Activated CD8-positive, alpha-beta memory T cell treated with anti-CD3 and anti-CD28 coated beads, Interleukin-2, amount 50 U/mL, for 48 hours (primary cell): Measurements from ENCODE around the gene TCOF1.

Experiments used
- DNase-seq: peaks from one replicate; pipeline ENCODE4 v3.0.0-alpha.2; 2020

TCOF1 gene

GRCh38 chr5:150350524-150351344 lies 6.8 kb upstream of the TCOF1 start:
- peak; percentile 68 for DNase-seq

- no peak for DNase-seq
Measured at GRCh38 chr5:150352244-150353031, 5.1 kb upstream of the TCOF1 start.

DNA sequence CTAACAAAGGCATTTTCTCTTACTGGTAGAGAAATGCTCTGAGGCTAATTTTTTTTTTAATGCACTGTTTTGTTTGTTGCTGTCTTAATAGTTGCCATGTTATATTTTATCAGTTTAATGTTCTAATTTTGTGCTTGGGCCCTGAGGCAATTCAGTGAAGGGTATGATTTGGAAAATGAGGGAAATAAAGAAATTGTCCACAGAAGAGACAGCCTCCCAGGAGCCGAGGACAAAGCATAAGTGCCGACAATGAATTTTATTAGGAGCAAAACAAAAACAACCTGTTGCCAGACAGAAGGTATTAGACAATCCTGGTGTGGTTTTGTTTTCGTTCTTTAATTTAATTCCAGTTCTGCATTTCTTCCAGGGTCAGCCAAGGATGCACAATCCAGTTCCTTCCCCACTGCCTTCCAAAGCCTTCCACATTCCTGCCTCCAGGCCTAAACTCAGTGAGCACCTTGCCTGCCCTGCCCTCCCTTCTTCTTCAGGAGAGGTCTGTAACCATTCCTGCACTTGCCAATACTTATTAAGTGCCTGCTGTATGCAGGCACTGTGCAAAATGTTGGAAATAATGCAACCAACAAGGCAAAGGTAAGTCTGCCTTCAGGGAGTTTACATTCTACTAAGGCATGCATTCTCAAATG lies 4.3 kb upstream of the TCOF1 start:
- no peak for DNase-seq

GRCh38 chr5:150355791-150356190 lies 1.7 kb upstream of the TCOF1 start:
- DNase-seq, result no peak

- no peak for DNase-seq
Measured at GRCh38 chr5:150356575-150357294, 762 bp upstream of the TCOF1 start.

GRCh38 chr5:150358261-150359095 lies 981 bp downstream of the TCOF1 start:
- DNase-seq, result no peak

DNA sequence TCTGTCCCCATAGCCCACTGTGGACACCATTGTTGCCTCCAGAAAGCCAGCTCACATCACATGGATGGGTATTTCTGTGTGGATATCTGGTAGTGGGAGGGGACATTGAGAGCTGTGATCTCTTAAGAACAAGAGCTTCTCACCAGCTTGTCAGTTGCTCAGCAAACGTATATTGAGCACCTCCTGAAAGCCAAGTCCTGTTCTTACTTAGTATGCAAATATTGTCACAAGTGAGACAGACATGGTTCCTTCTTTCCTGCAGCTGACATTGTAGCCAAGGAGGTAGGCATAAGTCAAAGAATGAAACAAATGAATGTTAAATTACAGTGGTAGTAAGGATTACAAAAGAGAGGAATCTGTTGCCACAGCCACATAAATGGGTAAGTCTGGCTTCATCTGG lies 3.8 kb downstream of the TCOF1 start:
- DNase-seq, result no peak

DNA sequence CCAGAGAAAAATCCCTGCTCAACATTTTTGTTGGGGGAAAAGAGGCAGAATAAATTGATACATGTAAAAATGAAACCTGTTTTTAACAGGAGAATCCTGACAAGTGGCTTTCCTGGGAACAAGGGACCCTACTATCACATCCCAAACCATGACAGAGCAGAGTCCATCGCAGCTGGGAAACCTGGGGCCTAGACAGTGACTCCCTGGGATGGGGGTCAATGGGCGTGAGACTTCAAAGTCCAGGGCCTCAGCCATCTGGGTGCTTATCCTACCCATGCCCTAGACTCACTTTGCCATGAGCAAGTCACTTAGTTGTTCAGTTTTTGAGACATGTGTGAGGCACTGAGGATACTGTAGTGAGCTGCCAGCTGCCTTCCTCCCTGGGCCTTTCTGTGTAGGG lies 5.7 kb downstream of the TCOF1 start:
- DNase-seq, result no peak

- no peak for DNase-seq
Measured at GRCh38 chr5:150364004-150364403, 6.5 kb downstream of the TCOF1 start.

GRCh38 chr5:150368526-150368925 lies 11.0 kb downstream of the TCOF1 start:
- no peak for DNase-seq

DNA sequence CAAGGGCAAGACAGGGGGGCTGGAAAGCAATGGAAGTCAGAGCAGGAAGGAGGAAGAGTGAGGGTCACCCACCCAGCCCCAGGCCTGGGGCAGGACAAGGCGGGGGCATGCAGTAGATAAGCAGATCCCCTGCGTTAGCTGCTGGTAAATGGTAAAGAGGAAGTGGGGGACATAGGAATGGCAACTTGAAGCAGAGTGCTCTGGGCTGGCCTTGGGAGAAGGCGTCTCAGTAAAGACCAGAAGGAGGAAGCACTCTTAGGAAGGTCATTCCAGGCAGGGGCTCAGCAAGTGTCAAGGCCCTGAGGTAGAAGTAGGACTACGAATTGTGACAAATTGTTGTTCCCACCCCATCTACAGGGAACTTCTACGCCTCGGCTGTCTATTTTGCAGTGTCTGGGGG lies 15.1 kb downstream of the TCOF1 start:
- DNase-seq, result no peak

GRCh38 chr5:150374651-150375050 lies 17.2 kb downstream of the TCOF1 start:
- no peak for DNase-seq

DNA sequence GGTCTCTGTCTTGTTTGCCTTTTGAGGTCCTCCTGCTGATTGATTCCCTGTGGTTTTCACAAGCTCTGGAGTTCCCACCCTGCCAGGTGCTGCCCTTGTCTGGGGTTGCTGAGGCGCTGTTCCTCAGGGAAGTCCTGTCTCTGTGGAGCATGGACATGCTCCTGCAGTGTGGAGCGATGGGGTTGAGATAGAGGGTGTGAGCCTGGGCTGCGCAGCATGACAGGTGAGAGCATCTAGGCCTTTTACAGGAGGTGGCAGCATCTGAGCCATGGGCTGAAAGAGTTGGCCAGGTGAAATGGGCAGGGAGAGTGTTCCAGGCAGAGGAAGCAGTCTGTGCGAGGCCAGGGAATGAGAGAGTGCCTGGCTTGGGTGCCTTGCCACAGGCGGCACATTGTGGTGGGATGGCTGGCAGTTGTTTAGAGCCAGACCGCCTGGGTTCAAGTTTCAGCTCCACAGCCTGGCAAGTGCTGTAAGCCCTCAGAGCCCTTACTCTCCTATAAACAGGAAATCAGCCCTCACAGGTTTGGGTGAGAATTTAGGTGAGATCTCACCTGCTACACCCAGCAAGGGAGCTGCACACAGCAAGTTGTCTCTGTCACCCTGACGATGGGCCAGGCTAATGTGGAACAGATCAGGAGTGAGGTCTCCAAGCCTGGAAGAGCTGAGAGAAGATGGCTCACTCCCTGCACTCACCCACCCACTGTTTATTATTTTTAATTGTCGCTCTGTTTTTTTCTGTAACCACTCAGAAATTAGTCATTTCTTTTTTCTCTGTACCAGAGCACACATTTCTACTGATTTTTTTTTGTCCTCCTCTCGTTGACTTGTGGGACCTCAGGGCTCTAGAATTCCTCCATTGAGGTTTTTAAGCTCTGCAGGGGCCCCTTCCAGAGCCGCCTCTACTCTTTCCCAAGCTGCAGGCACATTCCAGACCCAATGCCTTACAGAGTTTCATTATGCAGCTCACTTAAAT lies 19.6 kb downstream of the TCOF1 start:
- DNase-seq, result no peak

DNA sequence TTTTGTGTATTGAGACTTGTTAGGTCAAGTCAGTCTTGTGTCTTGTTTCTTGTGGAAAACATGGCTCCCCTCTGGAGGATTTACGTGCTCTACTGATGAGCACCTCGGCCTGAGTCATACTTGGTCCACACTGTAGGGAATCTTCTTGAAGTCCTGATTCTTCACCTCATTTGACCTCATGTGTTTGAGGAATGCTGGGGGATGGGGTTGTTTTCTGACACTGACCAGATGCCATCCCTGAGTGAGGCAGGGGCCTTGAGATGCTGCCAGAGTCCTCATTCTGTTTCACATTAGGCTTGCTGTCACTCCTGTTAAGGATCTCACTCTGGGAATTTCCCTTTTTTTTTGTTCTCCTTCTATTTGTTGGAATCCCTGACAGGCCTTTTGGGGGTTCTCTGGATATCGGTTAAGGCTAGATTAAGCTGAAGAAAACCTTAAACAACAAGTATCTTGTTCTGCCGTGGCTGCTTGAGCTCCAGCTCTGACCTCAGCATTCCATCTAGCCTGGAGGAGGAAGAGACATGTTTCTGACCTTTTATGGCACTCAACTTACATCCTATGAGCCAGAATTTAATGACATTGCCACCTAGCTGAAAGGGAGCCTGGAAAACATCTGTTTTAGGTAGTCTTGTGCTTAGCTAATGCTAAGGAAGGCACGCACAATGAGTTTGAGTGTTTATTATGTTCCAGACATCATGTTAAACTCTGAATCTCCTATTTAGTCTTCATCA lies 20.6 kb downstream of the TCOF1 start:
- no peak for DNase-seq

DNA sequence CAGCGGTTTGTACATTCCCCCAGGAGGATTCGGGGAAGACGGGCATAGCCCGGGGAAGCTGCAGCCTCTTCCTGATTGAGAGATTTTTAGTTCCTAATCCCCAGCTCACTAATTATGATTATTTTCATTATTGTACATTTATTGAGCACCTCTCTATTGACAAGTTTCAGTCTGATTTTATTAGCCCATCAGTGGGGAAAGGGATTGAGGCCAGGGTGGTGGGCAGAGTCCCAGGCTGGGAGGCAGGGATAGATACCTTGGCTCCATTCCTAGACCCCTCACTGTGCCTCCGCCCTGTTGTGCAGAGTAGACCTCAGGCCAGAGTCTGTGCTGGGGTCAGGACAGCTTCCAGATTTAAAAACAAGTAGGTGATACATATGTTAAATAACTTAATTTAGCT lies 27.2 kb downstream of the TCOF1 start:
- DNase-seq, result no peak

DNA sequence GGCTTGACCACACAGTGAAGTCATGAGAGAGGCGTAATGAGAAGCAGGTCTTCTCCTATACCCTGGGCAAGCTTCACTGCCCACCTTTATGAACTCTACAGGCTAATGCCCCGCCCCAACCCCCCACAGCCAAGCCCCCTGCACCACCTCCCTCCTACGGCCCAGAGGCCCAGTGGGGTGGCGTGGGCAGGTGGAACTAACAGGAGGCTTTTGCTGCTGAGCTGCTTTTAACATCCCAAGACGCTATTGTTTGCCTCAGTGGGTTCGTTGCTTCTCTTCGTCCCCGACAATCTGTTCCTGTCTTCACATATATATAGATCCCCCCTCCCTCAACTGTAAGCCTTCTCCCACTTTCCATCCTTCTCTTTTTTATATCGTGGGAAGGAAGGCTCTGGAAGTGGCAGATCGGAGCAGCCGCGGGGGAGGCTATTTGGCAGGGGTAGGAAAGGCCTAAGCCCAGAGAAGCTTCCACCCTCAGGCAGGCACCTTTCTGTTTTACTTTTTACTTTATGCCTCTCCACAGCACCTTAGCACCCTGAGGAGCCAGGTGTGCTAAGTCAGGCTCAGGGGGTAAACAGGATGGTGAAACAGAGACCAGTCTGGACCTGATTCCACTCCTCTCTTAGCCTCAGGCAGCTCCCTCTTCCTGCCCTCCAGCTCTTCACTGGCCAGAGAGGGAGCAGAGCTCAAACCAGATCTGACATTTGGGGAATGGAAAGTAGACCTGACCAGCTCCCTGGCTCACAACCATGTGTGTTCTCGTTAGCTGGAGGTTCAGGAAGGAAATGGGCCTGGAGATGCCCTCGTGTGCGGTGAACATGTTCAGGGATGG lies 28.7 kb downstream of the TCOF1 start:
- no peak for DNase-seq

- DNase-seq, result no peak
Measured at GRCh38 chr5:150389531-150390266, 32.2 kb downstream of the TCOF1 start.

DNA sequence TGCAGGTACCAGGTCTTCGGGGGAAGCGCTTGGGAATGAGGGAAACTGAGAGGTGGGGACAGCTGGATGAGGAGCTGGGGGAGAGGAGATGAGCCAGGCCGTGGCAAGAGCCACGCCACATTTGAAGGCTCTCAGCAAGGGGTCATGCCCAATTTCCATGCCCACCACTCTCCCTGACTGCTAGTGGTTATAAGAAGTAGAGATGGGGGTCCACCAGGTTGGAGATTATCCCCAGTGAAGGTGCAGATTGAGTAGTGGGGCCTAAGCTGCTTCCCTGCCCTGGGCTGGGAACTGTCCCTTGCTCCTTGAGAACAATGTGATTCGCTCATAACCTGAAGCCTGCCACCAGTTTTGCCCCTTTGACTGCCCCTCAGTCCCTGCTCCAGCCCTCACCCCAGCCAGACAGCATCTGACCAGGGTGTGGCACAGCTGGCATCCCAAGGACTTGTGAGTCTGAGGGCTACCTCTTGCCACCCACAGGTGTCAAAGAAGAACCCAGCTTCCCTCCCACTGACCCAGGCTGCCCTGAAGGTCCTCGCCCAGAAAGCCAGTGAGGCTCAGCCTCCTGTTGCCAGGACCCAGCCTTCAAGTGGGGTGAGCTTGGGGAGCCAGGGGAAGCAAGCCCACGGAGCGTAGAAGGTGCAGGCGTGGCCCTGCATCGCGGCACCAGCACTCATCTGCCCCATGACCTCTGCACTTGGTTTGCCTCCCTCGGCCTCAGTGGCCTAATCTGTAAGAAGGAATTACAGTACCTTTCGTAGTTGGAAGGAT lies 33.8 kb downstream of the TCOF1 start:
- no peak for DNase-seq
